Smooth muscle cell of bladder (primary cell): ENCODE measurements around the gene EID2. TPM values are rescaled to one million over a fixed set of nuclear protein-coding genes. Genes with fewer than 3 reads are reported as not detected.

Experiments used
- total RNA-seq: library from RNA; depleted of rRNA; stranded (reverse); fragments of >200 nt; gene quantifications from 2 replicates; pipeline ENCODE4 v1.2.3, GENCODE V29; 2014

EID2 gene, protein sequence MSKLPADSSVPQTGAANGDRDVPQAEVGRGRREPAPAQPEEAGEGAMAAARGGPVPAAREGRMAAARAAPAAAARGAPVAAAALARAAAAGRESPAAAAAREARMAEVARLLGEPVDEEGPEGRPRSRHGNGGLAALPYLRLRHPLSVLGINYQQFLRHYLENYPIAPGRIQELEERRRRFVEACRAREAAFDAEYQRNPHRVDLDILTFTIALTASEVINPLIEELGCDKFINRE
- total RNA-seq = 10.7 and 12.9 TPM in 2 replicates

DNA sequence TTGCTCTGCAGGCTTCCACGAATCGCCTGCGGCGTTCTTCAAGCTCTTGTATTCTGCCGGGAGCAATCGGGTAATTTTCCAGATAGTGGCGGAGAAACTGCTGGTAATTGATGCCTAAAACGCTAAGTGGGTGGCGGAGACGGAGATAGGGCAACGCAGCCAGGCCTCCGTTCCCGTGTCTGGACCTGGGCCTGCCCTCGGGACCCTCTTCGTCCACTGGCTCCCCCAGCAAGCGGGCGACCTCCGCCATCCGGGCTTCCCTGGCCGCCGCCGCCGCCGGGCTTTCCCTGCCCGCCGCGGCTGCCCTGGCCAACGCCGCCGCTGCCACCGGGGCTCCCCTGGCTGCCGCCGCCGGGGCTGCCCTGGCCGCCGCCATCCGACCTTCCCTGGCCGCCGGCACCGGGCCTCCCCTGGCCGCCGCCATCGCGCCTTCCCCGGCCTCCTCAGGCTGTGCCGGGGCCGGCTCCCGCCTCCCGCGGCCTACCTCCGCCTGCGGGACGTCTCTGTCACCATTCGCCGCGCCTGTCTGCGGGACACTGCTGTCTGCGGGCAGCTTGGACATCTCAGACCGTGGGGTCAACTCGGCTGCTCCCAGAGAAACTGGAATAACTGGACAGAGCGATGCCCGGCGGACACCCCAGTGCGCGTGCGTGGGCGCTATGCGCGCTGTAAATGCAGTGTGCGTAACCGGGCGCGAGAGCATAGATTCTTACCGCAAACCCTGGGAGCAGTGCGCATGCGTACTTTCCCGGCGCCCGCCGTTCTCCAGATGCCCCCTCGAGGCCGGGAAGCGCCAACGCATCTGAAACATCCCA lies at the start of gene EID2:
TSS of gene EID2 (minus strand) at position 644 of the 815 bp plus-strand sequence. CDS start at position 562, 82 bp downstream.

DNA sequence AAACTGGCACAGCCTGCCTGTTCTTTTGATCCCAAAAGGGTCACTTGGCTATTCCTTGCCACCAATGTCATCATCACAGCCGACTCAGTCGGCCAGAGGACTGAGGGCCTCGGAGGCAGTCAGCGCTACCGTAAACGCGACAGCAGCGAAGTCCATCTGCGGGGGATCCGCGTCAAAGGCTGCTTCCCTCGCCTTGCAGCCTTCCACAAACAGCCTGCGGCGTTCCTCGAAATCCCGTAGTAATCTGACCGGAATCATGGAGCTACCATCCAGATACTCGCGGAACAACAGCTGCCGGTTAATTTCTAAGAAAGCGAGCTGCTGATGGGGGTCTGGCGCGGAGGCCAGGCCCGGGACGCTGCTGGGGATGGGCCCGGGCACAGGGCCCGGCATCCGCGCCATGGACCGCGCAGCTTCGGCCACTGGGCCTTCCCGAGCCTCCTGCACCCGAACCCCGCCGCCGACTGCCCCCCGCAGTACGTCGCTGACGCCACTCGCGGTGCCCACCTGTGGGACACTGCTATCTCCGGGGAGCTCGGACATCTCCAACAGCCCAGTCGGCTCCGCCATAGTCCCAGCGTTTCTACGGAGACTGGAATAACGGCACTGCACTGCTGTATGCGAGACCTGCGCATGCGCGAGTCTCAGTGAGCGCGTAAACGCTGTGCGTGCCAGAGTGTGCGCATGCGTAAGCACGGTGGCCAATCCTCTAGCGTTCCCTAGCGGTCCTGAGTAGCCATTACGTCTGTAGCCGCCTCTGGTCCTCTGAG lies 7.5 kb downstream of the EID2 start, which contains the start of gene EID2B:
TSS of gene EID2B (minus strand) at position 620 of the 770 bp plus-strand sequence. CDS start at position 570, 50 bp downstream.

DNA sequence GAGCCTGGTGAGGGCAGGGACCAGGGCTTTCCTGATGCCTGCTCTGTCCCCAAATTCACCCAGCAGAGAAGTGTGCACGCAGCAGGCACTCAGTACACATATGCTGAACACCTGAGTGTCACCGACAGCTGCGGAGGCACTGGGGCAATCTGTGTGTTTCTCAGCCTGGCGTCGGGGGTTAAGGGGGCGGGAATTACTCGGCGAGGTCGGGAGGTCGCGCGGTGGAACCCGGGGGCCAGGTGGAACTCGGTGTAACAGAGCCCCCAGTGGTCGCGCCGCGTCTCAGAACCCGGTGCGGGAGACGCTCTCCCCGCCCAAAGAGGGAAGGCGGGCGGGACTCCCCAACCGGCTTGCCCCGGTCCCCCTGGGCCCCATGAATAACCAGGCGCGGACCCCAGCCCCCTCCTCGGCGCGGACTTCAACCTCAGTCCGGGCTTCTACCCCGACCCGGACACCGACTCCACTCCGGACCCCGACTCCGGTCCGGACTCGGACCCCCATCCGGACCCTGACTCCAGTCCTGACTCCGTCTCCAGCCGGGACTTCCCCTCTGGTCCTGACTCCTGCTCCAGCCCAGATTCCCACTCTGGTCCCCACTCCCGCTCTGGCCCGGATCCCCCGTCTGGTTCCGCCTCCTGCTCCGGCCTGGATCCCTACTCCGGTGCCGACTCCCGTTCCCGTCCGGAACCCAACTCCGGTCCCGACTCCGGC lies 25.0 kb downstream of the EID2 start, which contains the start of gene SELENOV:
TSS of gene SELENOV (plus strand) at position 300 of the 711 bp plus-strand sequence. CDS start at position 374, 74 bp downstream.

DNA sequence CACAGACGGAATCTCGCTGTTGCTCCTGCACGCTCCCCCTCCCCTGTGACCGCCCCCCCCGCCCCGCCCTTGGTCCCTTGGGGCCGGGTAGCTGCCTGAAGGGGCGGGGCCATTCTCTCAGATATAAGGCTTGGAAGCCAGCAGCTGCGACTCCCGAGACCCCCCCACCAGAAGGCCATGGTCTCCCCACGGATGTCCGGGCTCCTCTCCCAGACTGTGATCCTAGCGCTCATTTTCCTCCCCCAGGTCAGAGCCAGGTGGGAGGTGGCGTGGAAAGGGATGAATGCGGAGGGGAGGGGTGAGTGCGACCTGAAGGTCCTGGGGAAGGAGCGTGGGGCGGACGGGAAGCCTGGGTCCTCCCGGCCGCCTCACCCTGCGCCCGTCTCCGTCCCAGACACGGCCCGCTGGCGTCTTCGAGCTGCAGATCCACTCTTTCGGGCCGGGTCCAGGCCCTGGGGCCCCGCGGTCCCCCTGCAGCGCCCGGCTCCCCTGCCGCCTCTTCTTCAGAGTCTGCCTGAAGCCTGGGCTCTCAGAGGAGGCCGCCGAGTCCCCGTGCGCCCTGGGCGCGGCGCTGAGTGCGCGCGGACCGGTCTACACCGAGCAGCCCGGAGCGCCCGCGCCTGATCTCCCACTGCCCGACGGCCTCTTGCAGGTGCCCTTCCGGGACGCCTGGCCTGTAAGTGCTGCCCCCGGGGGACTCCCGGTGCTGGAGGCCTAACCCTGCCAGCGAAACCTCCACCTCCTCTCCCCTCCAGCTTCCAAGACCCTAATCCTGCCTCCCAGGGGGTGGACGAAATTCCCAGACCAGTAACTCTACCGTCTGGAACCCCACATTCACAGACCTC lies 40.9 kb downstream of the EID2 start, which contains the start of gene DLL3:
TSS of gene DLL3 (plus strand) at position 150 of the 845 bp plus-strand sequence. CDS start at position 178, 28 bp downstream.

Other genes with a start within 250 kb of the EID2 start
- not detected in 2 replicates for gene IFNL1, start 243.8 kb downstream of the EID2 start, total RNA-seq
- 0.14 and 0.18 TPM in 2 replicates for gene LRFN1, start 219.3 kb downstream of the EID2 start, total RNA-seq
- gene GMFG, start 204.1 kb downstream of the EID2 start, total RNA-seq = 1.1 and 1.3 TPM in 2 replicates
- gene SAMD4B, start 197.7 kb downstream of the EID2 start, total RNA-seq = 18.9 and 27.7 TPM in 2 replicates
- gene PAF1, start 149.1 kb downstream of the EID2 start, total RNA-seq = 38.1 and 46.3 TPM in 2 replicates
- gene MED29, start 148.8 kb downstream of the EID2 start, total RNA-seq = 12.1 and 12.5 TPM in 2 replicates
- gene ZFP36, start 133.3 kb downstream of the EID2 start, total RNA-seq = 1.3 TPM in 2 replicates
- 10.0 and 13.2 TPM in 2 replicates for gene PLEKHG2, start 127.5 kb downstream of the EID2 start, total RNA-seq
- 106 and 273 TPM in 2 replicates for gene RPS16, start 104.2 kb downstream of the EID2 start, total RNA-seq
- 50.3 and 67.6 TPM in 2 replicates for gene SUPT5H, start 94.6 kb downstream of the EID2 start, total RNA-seq
- 47.6 and 78.6 TPM in 2 replicates for gene TIMM50, start 59.3 kb downstream of the EID2 start, total RNA-seq
- gene DLL3, start 41.2 kb downstream of the EID2 start, total RNA-seq = under 0.01 and 0.09 TPM in 2 replicates
- gene SELENOV, start 25.0 kb downstream of the EID2 start, total RNA-seq = not detected in 2 replicates
- 2.6 and 4.4 TPM in 2 replicates for gene EID2B, start 7.3 kb downstream of the EID2 start, total RNA-seq
- gene LGALS13, start 62.4 kb upstream of the EID2 start, total RNA-seq = not detected in 2 replicates
- gene LGALS16, start 115.8 kb upstream of the EID2 start, total RNA-seq = not detected in 2 replicates
- gene LGALS14, start 164.3 kb upstream of the EID2 start, total RNA-seq = not detected in 2 replicates
- not detected in 2 replicates for gene CLC, start 197.9 kb upstream of the EID2 start, total RNA-seq
- gene LEUTX, start 238.7 kb upstream of the EID2 start, total RNA-seq = not detected in 2 replicates